AG04450 (cell line): ENCODE results near the gene KLHL21. TPM values are rescaled to one million over a fixed set of nuclear protein-coding genes. Genes with fewer than 3 reads are reported as not detected.

Experiments
- CTCF ChIA-PET: fragments of 300-600, 350-600 bp; formaldehyde crosslinking; extraction: SDS; loops from one replicate; lab custom pipeline; 2022; ENCODE audit warnings: antibody characterized with exemption, inconsistent platforms; lab: Charles Lee
- POLR2A ChIA-PET: fragments of 350-600 bp; formaldehyde crosslinking; extraction: SDS; loops from one replicate; lab custom pipeline; 2021; ENCODE audit warnings: antibody characterized with exemption, inconsistent platforms; lab: Yijun Ruan, JAX
- DNase-seq: peaks from one replicate; pipeline ENCODE4 v3.0.0-alpha.2; 2011; ENCODE audit warnings: low read depth, low spot score
- H3K27ac ChIP-seq: one replicate; pipeline ENCODE4 v1.5.1; 2012; ENCODE audit warnings: low read depth, low read length, control low read depth
- H3K27me3 ChIP-seq: one replicate; pipeline ENCODE4 v1.6.0; 2012; ENCODE audit warnings: low read length; ENCODE audit not compliant: control insufficient read depth, insufficient read depth
- H3K4me3 ChIP-seq: 2 replicates; pipeline ENCODE4 v1.5.1; 2011; ENCODE audit warnings: mild to moderate bottlenecking, low read depth, low read length, control low read depth
- H3K9me3 ChIP-seq: 2 replicates; pipeline ENCODE4 v1.5.1; 2012; ENCODE audit warnings: low read length; ENCODE audit not compliant: control insufficient read depth, insufficient read depth
- polyA plus RNA-seq: library from polyadenylated mRNA; depleted of rRNA; stranded (reverse); fragments of >200 nt; gene quantifications from 2 replicates; pipeline ENCODE4 v1.2.3, GENCODE V29; 2011
- TF ChIP-seq, protein P1 (sequence below): IDR thresholded peaks from 2 replicates; pipeline ENCODE4 v1.5.1; 2011; ENCODE audit warnings: low read depth, low read length, control low read depth, inconsistent platforms

The KLHL21 gene
- polyA plus RNA-seq, 1 experiment: 11.7 TPM

DNA sequence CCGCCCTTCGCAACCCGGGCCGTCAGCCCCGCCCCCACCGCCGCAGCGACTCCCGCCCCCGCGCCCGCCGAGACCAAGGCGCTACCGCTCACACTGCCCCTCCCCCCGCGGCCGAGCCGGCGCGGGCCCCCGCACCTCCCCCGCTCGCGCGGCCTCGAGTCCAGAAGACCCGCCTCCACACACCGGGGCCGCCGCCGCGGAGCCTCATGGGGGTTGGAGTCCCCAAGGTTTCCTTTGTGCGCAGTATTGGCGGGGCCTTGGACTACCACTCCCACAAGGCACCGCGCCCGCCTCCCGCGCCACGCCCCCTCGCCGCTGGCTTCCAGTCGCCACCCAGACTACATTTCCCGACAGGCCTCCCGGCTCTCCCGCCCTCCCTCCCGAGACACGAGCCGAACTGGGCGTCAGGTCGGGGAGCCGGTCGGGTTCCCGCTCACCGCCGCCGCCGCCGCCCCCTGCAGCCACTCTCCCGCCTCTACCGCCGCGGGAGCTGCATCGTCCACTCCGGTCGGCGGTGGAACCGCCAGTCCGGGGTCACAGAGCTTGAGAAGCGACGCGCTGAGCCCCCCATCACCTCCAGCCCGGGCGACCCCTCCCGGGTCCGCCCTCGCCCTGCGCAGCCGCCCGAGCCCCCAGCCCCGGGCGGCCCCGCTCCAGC, 10.8 kb upstream of the KLHL21 start, which contains the start of gene PHF13:
Gene PHF13, plus strand, starts transcription at position 371 of the 658 bp plus-strand sequence. CDS start 336 bp downstream, outside the sequence.
- no peaks in the 10 kb centered on the region; the same call in 1 of the 2 replicates for H3K9me3 ChIP-seq
- POLR2A ChIA-PET: interaction anchor here (1.0 to 1.3 kb wide), 2 partner anchors 10 to 11 kb away, joined by 6 read pairs; no protein-coding TSS in a partner anchor
- peak; percentile 97 for DNase-seq
- H3K27me3 ChIP-seq: no peaks in the 10 kb centered on the region
- peak within 1 kb of the TSS; percentile 77 for H3K27ac ChIP-seq
- CTCF ChIA-PET: interaction anchor here (0.5 to 0.8 kb wide), 3 partner anchors 9 to 198 kb away, joined by 3 to 6 read pairs (median 4); no protein-coding TSS in a partner anchor
- peak within 1 kb of the TSS; percentile 86 for H3K4me3 ChIP-seq
- TF ChIP-seq, protein P1, sequence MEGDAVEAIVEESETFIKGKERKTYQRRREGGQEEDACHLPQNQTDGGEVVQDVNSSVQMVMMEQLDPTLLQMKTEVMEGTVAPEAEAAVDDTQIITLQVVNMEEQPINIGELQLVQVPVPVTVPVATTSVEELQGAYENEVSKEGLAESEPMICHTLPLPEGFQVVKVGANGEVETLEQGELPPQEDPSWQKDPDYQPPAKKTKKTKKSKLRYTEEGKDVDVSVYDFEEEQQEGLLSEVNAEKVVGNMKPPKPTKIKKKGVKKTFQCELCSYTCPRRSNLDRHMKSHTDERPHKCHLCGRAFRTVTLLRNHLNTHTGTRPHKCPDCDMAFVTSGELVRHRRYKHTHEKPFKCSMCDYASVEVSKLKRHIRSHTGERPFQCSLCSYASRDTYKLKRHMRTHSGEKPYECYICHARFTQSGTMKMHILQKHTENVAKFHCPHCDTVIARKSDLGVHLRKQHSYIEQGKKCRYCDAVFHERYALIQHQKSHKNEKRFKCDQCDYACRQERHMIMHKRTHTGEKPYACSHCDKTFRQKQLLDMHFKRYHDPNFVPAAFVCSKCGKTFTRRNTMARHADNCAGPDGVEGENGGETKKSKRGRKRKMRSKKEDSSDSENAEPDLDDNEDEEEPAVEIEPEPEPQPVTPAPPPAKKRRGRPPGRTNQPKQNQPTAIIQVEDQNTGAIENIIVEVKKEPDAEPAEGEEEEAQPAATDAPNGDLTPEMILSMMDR: no peak

GRCh38 chr1:6612641-6613360, 10.1 kb upstream of the KLHL21 start:
- POLR2A ChIA-PET: interaction anchor here (1.3 to 1.4 kb wide), 2 partner anchors 9 to 10 kb away, joined by 6 to 10 read pairs; partner anchors contain the start of gene KLHL21
- DNase-seq: no peak

GRCh38 chr1:6603915-6604558, 1.4 kb upstream of the KLHL21 start:
- TF ChIP-seq, protein P1: no peak
- peak overlapping the region; percentile 99 for H3K27ac ChIP-seq
- H3K4me3 ChIP-seq: peak overlapping the region; percentile 57
- ChIA-PET CTCF (interaction anchor here (0.9 to 1.9 kb wide), 4 partner anchors 10 to 49 kb away, joined by 3 to 6 read pairs (median 4); partner anchors contain the start of genes NOL9 and TAS1R1), POLR2A (interaction anchor here (0.9 to 1.8 kb wide), 4 partner anchors 10 to 24 kb away, joined by 3 to 9 read pairs (median 4); partner anchors contain the start of genes PHF13 and ZBTB48)
- H3K9me3 ChIP-seq: no peaks in the 10 kb centered on the region; the same call in 1 of the 2 replicates
- no peaks in the 10 kb centered on the region for H3K27me3 ChIP-seq
- DNase-seq: no peak

More at GRCh38 chr1:6612641-6613360, 10.1 kb upstream of the KLHL21 start:
- Histone ChIP-seq H3K27me3 (no peaks in the 10 kb centered on the region), H3K4me3 (peak overlapping the region; percentile 86), H3K9me3 (no peaks in the 10 kb centered on the region; the same call in 1 of the 2 replicates), H3K27ac (peak overlapping the region; percentile 77)
- CTCF ChIA-PET: no interaction called here
- TF ChIP-seq, protein P1: no peak

DNA sequence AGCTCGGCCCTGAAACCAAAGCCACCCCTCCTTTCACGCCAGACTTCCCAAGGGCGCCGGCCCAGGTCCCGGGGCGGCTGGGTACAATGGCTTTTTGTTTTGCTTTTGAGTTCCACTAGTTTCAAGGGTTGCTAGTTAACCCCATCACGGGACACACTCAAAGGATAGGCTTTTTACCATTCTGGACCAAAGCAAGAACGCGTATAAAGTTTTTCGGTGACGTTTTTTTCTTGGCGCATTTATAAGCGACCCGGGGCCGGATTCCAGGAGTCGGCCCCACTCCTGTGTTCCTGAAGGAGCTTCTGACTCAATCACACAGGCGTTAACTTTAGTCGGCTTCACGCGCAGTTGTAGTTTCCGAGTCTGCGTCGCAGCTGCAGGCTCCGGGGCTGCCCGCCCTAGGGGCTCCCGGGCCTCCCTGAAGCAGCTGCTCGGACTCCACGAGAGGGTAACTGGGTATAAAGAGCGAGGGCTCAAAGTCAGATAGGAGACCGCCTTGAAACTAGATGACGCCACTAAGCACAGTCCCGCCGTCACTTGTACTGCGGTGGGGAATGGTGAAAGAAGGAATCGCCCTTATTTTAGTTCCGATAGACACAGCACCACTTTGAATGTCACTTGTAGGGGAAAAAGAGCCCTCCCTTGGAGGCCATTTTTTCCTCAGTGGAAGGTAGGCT, 707 bp upstream of the KLHL21 start:
- Histone ChIP-seq H3K27me3 (no peaks in the 10 kb centered on the region), H3K9me3 (no peaks in the 10 kb centered on the region; the same call in 1 of the 2 replicates), H3K27ac (peak overlapping the region; percentile 99), H3K4me3 (peak overlapping the region; percentile 57)
- TF ChIP-seq, protein P1: no peak
- no peak for DNase-seq
- ChIA-PET POLR2A (interaction anchor here (0.9 to 2.3 kb wide), 7 partner anchors 9 to 182 kb away, joined by 3 to 10 read pairs (median 6); partner anchors contain the start of genes CAMTA1, PHF13 and ZBTB48), CTCF (interaction anchor here (1.3 kb wide), 1 partner anchor 30 kb away, joined by 3 read pairs; no protein-coding TSS in a partner anchor)
